Stimulated activated CD4-positive, alpha-beta T cell treated with anti-CD3 and anti-CD28 coated beads, Interleukin-12 subunit alpha, Interleukin-12 subunit beta, amount 100 ng/mL, for 48 hours (primary cell): ENCODE data around the gene APOL5.
"Not testable (repeated sequence)": the region's sequence is repeated elsewhere in the genome, so short reads cannot be mapped to it uniquely, and the experiment has no call there.

ENCODE experiments used
- DNase-seq, 3 donors: peaks; one replicate each; pipeline ENCODE4 v3.0.0-alpha.2; 2020; ENCODE audit warnings: low read depth in 2 of 3, low spot score in 1 of 3

Gene APOL5

GRCh38 chr22:35708917-35709316 lies 8.8 kb upstream of the APOL5 start:
- no peak for DNase-seq

DNA sequence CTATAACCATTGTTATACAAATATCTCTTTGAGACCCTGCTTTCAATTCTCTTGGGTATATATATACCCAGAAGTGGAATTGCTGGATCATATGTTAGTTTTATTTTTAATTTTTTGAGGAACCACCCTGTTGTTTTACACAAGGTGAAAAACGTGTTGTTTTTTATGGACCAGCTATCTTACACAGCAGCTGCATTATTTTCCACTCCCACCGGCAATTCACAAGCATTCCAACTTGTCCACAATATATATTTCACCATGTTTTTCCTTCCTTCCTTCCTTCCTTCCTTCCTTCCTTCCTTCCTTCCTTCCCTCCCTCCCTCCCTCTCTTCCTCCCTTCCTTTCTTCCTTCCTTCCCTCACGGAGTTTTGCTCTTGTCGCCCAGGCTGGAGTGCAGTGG lies 6.3 kb upstream of the APOL5 start:
- no peak for DNase-seq

DNA sequence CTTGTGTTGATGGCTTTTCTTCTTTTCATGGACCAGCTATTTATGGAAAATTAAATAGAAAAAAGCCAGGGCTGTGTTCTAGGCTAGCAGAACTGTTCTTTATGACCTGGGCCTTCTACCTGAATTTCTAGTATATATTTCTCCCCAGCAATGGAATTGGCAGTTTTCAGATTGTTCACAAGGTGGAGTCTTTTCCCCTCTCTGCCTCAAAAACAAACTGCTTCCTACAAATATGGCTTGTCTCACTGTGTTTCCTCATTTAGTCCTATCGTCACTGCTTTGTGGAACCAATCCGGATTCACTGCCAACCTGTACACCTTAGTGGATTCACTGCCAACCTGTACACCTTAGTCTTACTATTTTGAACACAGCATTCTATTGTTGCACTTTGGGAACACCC lies 5.0 kb upstream of the APOL5 start:
- no peak for DNase-seq

DNA sequence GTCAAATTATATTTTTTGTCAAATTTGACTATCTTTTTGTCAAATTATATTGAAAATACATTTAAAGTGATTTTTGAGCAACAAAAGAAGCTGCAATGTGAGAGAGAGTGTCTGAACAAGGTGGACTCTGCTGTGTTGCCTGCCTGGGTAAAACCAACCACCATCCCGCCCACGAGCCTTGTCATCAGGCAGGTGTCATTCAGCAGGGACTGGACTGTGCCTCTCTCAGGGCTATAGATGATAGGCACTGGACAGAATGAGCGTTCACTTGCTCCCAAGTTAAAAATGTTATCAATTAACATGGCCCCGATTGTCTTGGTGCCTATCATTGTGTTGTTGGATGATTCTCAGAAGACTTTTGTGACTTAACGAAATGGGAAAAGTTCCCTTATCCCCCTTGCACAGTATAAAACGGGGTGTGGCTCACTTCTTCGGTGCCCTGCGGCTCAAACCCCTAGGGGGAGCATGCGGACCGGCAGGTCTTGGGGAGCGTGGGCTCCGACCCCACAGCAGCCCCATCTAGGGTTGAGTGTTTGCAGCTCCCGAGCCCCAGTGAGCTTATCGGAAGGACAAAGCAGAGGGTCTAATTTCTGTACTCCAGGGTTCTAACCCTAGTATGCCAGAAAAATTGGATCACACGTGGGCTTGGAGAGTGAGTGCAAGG lies 1.7 kb downstream of the APOL5 start:
- DNase-seq: no peak

- no peak for DNase-seq
Observed at GRCh38 chr22:35721960-35722359, 4.3 kb downstream of the APOL5 start.

GRCh38 chr22:35725521-35725920 lies 7.8 kb downstream of the APOL5 start:
- no peak for DNase-seq

DNA sequence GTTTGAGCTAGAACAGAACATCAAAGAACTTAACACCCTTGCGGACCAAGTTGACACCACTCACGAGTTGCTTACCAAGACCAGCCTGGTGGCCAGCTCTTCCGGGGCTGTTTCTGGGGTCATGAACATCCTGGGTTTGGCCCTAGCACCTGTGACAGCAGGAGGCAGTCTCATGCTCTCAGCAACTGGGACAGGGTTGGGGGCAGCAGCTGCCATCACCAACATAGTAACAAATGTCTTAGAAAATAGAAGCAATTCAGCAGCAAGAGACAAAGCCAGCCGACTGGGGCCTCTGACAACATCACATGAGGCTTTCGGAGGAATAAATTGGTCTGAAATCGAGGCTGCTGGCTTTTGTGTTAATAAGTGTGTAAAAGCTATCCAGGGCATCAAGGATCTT lies 8.7 kb downstream of the APOL5 start:
- DNase-seq: no peak

DNA sequence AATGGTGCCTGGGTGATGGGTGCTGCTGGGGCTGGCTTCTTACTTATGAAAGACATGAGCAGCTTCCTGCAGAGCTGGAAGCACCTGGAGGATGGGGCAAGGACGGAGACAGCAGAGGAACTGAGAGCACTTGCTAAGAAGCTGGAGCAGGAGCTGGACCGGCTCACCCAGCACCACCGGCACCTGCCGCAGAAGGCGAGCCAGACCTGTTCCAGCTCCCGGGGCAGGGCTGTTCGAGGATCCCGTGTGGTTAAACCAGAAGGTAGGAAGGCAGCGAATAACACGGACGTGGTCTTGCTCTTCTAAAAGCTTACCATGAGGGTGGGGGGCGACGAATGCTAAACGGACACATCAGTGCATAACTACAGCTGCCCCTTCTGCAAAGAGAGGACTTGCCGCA lies 9.3 kb downstream of the APOL5 start:
- no peak for DNase-seq

GRCh38 chr22:35727436-35727835 lies 9.8 kb downstream of the APOL5 start:
- DNase-seq: no peak

DNA sequence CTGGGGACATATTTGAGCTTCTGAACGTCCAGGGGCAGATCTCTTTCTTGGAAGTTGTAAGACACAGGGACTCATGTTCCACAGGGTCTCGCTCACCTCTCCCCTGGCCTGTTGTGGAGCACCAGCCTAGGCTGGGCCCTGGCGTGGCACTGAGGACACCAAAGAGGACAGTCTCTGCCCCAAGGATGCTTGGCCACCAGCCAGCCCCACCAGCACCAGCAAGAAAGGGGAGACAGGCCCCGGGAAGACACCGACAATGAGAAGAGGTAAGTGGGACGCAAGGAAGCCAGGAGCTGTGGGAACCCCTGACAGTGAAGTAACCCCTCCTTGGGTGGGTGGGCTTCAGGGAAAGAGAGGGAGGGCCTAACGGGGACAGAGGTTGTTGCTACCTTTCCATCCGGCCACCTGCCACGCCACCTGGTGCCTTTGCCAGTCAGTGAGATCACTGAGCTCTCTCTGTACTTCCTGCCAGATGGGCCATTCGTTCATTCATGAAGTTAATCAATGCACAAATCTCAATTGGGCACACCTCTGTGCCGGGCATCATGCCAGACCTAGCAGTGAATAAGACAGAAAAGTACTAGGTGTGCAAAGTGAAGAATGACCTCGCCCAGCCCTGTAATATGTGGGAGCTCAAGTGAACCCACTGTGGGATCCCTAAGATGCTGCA lies 11.1 kb downstream of the APOL5 start:
- DNase-seq: no peak

GRCh38 chr22:35729309-35729698 lies 11.6 kb downstream of the APOL5 start:
- no peak for DNase-seq

- no peak for DNase-seq
Observed at GRCh38 chr22:35731321-35731720, 13.6 kb downstream of the APOL5 start.

DNA sequence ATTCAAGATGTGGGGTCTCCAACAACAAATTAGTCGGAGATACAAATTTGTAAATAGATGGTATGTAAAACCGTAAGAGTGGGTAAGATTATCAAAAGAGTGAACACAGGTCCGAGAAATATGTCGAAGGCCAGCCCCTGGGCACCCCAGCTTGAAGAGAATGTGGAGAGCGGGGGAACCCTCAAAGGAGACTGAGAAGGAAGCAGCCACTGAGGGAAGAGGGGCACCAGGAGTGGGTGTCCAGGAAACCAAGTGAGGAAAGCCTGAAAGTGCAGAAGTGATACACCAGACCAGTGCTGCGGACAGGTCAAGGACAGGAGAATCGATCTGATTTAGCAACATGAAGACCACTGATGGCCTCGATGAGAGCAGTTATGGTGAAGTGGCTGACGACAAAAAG lies 14.4 kb downstream of the APOL5 start:
- no peak for DNase-seq

DNA sequence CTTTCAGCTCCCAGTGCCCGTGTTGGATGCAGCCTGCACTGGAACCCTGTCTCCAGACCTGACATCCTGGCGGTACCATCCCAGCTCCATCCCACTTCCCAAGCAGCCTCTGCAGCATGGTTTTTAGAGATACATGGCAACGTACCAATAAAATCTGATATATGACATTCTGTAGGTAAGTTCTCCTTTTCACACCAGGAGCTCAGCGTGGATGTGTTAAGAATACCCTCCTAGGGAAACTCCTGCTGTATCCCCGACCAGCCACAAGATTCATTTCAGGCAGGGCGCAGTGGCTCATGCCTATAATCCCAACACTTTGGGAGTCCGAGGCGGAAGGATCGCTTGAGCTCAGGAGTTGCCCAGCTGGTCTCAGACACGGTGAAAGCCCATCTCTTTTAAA lies 15.4 kb downstream of the APOL5 start:
- DNase-seq: no peak

- DNase-seq: no peak
Observed at GRCh38 chr22:35733791-35734516, 16.3 kb downstream of the APOL5 start.

GRCh38 chr22:35734517-35734827 lies 16.8 kb downstream of the APOL5 start:
- DNase-seq: no peak

- no peak for DNase-seq
Observed at GRCh38 chr22:35735542-35735941, 17.9 kb downstream of the APOL5 start.

DNA sequence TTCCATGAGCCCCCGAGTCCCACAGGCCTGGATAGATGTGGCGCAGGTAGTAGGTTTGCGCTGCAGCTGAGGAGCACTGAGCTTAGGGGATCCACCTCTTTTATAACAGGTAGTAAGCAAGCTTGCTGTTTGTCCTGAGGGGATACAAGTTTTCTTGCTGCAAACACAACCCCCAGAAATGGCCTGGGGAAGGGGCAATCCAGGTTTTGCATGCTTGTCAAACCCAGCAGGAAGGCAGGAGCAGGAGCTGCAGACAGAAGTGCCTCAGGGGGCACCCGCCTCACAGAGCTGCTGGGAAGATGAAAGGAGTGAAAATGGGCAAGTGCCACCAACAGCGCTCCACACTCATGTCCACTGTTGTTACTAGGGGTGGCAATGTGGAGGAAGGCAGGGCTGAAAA lies 18.5 kb downstream of the APOL5 start:
- DNase-seq: no peak

GRCh38 chr22:35736701-35737100 lies 19.0 kb downstream of the APOL5 start:
- no peak for DNase-seq

DNA sequence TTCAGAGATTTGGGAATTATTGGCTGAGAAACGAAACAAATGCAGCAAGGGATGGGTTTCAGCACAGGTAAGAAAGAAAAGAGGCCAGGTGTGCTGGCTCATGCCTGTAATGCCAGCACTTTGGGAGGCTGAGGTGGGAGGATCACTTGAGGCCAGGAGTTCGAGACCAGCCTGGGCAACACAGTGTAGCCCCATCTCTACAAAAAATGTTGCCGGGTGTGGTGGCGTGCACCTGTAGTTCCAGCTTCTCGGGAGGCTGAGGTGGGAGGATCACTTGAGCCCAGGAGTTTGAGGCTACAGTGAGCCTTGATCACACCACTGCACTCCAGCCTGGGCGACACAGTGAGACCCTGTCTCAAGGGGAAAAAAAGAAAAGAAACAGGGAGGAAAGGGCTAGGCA lies 20.2 kb downstream of the APOL5 start:
- not testable (repeated sequence) for DNase-seq

DNA sequence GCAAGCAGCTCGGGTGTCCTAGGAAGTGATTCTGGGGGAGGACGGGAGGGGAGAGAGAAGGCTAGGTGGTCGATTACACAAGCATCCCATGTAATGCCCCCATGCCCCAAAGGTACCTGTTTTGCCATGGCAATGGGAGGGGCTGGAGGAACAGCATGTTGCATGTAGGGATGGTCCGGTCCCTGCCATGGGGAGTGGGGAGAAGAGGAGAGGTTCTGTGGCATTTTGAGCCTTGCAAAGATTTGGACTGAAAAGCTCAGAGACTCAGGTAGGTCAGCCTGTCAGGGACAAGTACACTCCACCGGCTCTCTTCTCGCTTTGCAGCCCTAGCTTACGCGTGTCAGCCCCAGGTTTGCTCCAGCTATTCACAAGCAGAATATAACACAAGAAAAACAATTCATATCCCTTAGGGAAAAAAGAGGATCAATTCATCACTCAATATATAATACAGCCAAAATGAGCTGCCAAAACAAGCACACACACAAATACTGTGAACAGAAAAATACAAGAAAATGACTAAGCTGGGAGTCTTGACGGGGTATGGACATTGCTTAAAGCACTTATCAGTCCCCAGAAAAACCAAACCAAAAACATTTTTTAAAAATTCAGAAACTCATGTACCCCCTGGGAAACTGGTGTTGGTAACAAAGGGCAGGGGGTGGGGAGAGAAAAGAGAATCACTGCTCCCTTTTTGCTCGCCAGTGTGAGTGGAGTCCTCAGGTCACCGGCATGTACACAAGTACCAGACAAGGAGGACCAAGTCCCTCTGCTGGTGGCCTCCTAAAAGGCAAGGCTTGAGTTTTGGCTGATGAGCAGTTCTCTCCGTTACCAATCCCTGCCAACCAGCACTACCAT lies 21.6 kb downstream of the APOL5 start:
- no peak for DNase-seq

GRCh38 chr22:35739931-35740380 lies 22.3 kb downstream of the APOL5 start:
- DNase-seq: no peak
